Neuron (in vitro differentiated cells): ENCODE data around the gene MCTP1.
A peak's percentile ranks its signal among the peaks of the same experiment; 100 is the strongest.

Experiments
- H2AFZ ChIP-seq: one replicate; pipeline ENCODE4 v1.6.1; 2013; ENCODE audit warnings: low read depth, mild to moderate bottlenecking, inconsistent platforms, low read length, moderate library complexity
- H3K27me3 ChIP-seq: one replicate; pipeline ENCODE4 v1.6.1; 2013; ENCODE audit warnings: low read length; ENCODE audit not compliant: insufficient read depth
- H3K36me3 ChIP-seq: one replicate; pipeline ENCODE4 v1.6.1; 2013; ENCODE audit warnings: low read length; ENCODE audit not compliant: insufficient read depth
- H3K4me1 ChIP-seq: one replicate; pipeline ENCODE4 v1.6.1; 2013; ENCODE audit warnings: low read length; ENCODE audit not compliant: insufficient read depth
- H3K4me3 ChIP-seq: 2 replicates; pipeline ENCODE4 v1.5.1; 2013; ENCODE audit warnings: mild to moderate bottlenecking, low read length, moderate library complexity
- H3K9me3 ChIP-seq: one replicate; pipeline ENCODE4 v1.6.1; 2013; ENCODE audit warnings: low read length

The MCTP1 gene

DNA sequence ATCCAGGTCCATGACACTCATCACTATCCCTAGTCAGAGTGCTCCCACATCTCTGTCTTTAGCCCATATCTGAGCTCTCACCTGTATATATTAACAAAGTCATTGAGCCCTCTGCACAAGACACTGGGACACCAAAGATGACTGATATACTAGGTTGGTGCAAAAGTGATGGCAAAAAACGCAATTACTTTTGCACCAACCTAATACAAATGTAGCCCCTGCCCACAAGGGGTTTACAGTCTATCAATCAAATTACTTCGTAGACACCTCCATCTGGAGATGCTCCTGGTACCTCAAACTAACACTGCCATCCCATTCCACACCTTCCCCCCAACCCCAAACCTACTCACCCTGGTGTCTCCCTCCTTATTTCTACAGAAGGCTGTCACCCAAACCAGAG is 194.1 kb downstream of the MCTP1 start:
- no peak overlapping the region for H2AFZ ChIP-seq
- no peak overlapping the region for H3K4me3 ChIP-seq
- H3K9me3 ChIP-seq, result peaks cover 4% of the 10 kb centered on the region
- no peaks in the 10 kb centered on the region for H3K36me3 ChIP-seq
- H3K27me3 ChIP-seq, result no peaks in the 10 kb centered on the region
- no peaks in the 10 kb centered on the region for H3K4me1 ChIP-seq

DNA sequence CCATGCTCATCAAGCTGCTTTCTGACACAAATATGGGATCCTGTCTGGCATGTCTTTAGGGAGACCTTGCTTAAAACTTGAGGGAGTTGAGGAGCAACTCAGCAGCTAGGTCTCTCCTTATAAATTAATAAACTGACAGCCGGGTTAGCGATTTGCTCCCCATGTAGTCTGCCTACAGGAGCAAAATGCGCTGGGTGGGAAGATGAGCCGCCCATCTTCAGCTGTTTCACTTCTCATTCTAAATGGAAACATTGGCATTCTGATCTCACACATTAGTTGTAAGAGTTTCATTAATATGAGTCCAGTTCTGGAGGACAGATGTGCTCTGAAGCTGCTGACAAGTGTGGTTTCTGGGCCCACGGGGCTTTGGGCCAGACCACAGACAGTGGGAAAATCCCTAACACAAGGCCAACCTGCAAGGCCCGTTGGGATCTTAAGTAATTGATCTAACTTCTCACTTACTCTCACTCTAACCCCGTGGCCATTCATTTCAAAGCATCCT is 197.0 kb downstream of the MCTP1 start:
- Histone ChIP-seq H3K9me3 (peaks cover 4% of the 10 kb centered on the region), H3K36me3 (no peaks in the 10 kb centered on the region), H3K4me3 (no peak overlapping the region), H2AFZ (no peak overlapping the region), H3K27me3 (no peaks in the 10 kb centered on the region), H3K4me1 (no peaks in the 10 kb centered on the region)

DNA sequence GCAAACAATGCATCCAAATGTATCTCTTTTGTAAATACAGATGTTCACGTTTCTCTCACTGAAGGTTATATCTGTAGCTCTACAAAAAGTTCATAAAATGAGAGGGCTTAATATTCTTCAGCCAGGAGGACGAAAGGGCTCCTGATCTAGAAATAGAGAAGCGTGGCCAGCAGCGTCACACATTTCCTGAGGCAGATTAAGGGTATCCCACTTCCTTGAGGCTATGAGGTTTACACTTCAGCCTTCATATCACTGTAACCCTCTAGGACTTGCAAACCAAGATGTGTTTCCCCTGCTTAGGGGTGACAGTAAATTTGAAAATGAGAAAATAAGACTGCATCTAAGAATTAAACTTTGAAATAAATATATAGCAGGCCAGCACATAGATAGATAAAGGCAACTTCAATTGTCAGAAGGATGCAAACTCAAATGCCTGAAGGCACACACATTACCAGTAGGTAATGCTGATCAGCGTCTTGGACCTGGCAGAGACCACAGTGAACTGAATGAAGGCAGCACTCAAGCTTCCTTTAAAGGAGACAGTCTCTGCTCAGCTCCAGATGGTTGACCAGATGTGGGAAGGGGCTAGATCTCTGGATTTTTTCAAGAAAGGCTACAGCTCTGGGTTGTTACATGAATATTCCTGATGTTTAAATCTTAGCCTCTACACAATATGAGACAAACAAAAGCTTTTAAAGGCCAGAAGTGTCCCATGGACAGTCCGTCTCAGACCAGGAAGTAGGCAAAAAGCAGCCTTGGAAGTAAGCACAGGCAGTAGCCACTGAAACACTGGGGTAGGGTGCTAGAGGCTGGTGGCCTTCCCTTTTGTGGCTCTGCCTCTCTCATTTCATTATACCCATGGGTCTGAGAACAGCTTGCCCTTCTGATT is 197.7 kb downstream of the MCTP1 start:
- Histone ChIP-seq H3K36me3 (no peaks in the 10 kb centered on the region), H3K27me3 (no peaks in the 10 kb centered on the region), H3K4me1 (peaks cover 2% of the 10 kb centered on the region), H3K9me3 (peaks cover 4% of the 10 kb centered on the region), H3K4me3 (no peak overlapping the region), H2AFZ (no peak overlapping the region)

DNA sequence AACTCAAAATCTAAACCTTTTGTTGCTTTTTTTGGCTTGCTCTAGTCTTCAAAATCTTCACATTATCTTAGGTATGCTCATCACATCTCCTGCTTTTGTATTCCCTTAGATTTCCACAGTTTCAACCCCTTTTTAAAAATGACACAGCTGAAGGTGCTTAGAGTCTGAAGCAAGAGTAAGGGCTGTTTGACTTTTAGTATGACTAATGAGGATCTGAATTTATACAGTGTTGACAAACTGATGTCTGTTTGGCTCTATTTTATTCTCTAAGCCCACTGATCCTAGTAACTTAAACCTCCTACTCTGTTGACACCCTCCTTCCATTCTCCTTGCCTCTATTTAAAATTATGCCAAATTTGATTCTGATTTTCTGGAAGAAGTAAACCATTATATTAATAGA is 200.1 kb downstream of the MCTP1 start:
- Histone ChIP-seq H3K27me3 (no peaks in the 10 kb centered on the region), H2AFZ (no peak overlapping the region), H3K4me3 (no peak overlapping the region), H3K4me1 (peaks cover 23% of the 10 kb centered on the region), H3K9me3 (no peaks in the 10 kb centered on the region), H3K36me3 (no peaks in the 10 kb centered on the region)

DNA sequence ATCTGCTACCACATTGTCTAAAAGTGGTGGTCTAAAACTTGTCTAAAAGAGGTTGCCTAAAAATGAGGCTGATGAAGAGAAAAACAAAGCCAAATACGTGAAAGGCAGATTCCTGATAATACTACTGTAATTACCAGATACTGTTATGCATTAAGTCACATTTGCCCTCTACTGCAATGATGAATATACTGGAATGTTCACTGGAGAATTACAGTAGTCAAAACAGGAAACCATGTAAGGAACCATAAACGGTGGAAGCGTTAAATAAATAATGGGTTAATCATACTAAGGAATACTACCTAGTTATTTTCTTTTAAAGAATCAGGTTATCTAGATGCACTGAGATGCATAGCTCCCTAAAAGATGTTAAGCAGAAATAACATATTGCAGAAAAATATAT is 201.3 kb downstream of the MCTP1 start:
- Histone ChIP-seq H3K4me1 (peaks cover 23% of the 10 kb centered on the region), H2AFZ (no peak overlapping the region), H3K27me3 (no peaks in the 10 kb centered on the region), H3K4me3 (no peak overlapping the region), H3K36me3 (no peaks in the 10 kb centered on the region), H3K9me3 (no peaks in the 10 kb centered on the region)

DNA sequence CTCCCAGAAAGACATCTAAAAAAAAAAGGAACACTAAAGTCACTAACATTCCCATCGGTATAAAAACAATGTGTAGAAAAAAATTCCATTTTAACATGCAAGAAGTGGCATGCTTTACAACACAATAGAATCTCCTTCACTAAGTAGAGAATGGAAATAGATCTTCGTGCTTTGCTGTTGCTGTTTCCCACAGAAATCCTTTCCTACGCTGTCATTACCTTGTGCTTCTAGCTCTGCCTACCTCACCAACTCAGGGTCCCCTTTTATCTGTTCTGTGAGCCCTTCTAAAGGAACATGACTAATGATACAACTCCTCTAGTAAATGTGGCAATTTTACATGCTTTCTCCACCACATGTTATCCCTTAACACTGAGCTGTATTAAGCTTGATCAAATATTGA is 202.9 kb downstream of the MCTP1 start:
- Histone ChIP-seq H3K4me1 (peaks cover 28% of the 10 kb centered on the region), H3K27me3 (no peaks in the 10 kb centered on the region), H3K4me3 (peak overlapping the region; percentile 45), H3K9me3 (no peaks in the 10 kb centered on the region), H3K36me3 (no peaks in the 10 kb centered on the region), H2AFZ (peak overlapping the region; percentile 99)

DNA sequence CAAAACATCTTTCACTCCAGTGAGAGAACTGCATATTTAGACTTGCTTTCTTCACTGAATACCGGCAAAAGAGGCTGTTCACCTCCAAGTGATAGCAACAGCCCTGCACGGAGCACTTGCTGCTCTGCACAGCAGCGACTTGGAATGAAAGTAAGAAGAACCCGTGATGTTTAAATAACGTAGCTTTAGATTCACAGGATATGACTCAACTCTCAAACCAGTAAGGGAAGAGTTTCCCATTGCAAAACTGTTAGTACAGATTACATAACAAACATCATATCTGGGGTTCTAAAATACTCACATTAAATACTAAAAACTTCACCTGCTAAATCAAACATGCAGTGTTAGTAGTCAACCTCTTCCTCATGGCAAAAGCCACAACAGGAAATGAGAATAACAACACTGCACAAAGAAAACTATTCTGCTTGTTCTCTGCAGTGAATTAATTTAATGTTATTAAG is 203.4 kb downstream of the MCTP1 start:
- peak overlapping the region; percentile 45 for H3K4me3 ChIP-seq
- no peaks in the 10 kb centered on the region for H3K9me3 ChIP-seq
- H3K4me1 ChIP-seq, result peaks cover 28% of the 10 kb centered on the region
- H3K36me3 ChIP-seq, result no peaks in the 10 kb centered on the region
- H3K27me3 ChIP-seq, result no peaks in the 10 kb centered on the region
- peak overlapping the region; percentile 99 for H2AFZ ChIP-seq

DNA sequence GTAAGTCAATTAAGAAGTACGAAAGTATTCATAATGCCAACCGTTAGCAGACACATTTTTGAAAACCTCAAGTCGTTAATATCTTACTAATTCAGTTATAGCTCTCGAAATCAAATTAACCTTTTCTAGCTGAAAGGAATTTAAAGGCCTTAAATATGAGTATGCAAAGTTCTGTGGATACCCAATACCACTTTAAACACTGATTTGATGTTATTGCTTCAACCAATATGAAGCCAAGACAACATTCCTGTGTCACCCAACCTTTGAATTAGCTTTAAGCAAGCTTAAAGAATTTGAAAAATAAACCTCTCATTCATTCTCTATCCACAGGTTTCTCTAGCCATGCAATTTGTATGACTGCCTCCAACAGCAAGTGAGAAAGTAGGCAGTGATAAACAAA is 204.5 kb downstream of the MCTP1 start:
- H3K36me3 ChIP-seq, result no peaks in the 10 kb centered on the region
- H3K4me3 ChIP-seq, result peak overlapping the region; percentile 10
- no peaks in the 10 kb centered on the region for H3K27me3 ChIP-seq
- no peak overlapping the region for H2AFZ ChIP-seq
- peaks cover 28% of the 10 kb centered on the region for H3K4me1 ChIP-seq
- H3K9me3 ChIP-seq, result no peaks in the 10 kb centered on the region

DNA sequence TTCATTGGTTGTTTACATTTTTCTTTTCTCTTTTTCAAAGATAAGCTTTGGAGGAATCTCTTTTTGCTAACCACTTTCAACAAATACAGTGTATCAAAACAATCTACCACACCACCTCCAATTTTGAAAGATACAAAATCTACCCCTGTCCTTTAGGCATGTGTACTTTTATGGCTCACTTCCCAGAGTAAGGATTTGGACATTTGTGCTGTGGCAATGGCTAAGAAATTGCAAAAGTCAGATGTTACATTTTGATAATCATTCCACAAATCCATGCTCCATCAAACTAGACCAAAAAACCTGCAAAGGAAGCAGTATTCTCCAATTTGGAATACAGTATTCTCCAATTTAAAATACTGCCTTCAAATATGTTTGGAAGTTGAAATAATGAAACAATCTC is 204.9 kb downstream of the MCTP1 start:
- H2AFZ ChIP-seq, result no peak overlapping the region
- no peaks in the 10 kb centered on the region for H3K9me3 ChIP-seq
- peaks cover 28% of the 10 kb centered on the region for H3K4me1 ChIP-seq
- no peaks in the 10 kb centered on the region for H3K36me3 ChIP-seq
- no peaks in the 10 kb centered on the region for H3K27me3 ChIP-seq
- H3K4me3 ChIP-seq, result no peak overlapping the region

DNA sequence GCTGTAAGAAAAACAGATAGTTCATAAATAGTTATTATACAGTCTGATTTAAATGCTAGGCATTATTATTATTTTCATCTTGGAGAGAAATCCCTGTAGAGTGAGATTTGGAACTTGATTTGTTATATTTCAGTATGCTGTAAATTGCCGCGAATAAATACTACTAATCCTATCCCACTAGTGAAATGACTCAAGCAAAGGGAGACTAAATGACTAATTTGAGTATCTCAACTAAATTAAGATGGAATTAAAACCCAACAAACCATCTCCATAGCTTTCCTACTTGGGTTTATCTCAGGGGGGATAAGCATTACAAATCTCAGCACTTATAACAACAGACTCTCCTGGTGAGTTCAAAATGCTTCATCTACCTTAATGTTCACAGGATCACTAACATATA is 206.0 kb downstream of the MCTP1 start:
- Histone ChIP-seq H3K36me3 (no peaks in the 10 kb centered on the region), H2AFZ (no peak overlapping the region), H3K4me3 (no peak overlapping the region), H3K27me3 (no peaks in the 10 kb centered on the region), H3K9me3 (no peaks in the 10 kb centered on the region), H3K4me1 (peaks cover 28% of the 10 kb centered on the region)

DNA sequence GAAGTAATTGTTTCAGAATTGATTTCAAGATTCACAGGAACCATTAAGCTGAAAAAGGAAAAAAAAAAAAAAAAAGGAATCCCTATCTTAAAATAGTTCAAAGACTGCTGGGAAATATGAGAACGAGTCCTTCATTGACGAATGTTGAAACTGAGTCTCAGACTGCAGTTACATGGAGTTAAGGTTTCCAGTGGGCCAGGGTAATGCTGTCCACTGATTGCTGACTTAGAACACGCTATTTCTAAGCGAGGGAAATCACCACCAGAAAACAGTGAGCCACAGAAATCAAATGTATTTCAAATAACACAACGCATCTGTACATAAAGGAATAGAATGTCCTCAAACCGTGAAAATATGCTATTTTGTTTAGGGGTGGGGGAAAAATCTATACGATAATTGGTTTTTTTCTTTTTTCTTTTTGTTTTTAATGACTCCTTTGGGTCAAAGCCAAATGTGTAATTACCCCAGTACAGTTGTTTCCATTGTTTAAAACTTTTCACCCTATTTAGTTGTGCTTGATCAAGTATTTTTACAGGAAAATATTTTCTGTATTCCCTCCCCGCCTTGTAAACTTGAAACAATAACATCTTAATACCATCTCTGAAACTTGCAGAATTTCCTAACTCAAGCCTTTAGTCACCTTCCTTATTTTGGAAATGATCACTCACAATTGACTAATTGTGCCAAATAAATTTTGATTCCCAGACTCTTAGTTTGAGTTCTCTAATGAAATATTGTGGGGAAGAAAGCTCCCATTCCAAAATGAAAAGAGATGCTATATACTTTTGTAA is 208.3 kb downstream of the MCTP1 start:
- Histone ChIP-seq H3K27me3 (no peaks in the 10 kb centered on the region), H2AFZ (no peak overlapping the region), H3K4me3 (no peak overlapping the region), H3K36me3 (no peaks in the 10 kb centered on the region), H3K9me3 (no peaks in the 10 kb centered on the region), H3K4me1 (peaks cover 20% of the 10 kb centered on the region)

DNA sequence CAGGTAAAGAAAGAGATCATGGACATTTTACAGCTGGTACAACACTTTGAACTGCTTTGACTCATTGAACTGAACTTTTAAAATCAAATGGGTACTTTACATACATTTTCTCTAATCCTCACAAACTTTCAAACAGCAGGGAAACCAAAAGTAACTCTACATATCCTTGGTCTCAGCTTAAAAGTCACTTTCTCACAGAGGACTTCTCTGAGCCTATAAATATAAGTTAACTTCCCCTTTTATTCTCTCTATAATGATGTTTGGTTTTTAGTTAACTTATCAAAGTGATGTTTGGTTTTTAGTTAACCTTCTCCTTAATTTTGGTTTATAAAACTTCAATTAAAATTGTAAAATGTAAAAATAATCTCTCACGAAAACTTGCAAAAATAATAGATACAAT is 209.8 kb downstream of the MCTP1 start:
- Histone ChIP-seq H2AFZ (no peak overlapping the region), H3K4me1 (peaks cover 7% of the 10 kb centered on the region), H3K9me3 (no peaks in the 10 kb centered on the region), H3K27me3 (no peaks in the 10 kb centered on the region), H3K36me3 (no peaks in the 10 kb centered on the region), H3K4me3 (no peak overlapping the region)

DNA sequence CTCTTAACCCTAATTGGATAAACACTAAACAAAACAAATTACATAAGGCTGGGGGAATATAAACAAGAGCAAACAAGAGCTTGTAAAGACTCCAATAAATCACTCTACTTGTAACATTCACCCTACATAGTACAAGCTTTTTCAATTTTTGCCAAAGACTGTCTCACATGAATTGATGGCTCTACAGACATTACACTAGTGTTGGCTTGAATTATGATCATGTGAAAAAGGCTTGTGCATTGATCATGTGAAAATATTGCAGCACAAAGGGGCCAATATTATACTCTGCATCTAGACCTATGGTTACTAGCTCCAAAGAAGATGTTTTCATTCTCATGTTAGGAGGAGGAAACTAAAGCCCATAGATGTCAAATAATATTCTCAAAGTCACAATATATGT is 212.6 kb downstream of the MCTP1 start:
- Histone ChIP-seq H3K9me3 (no peaks in the 10 kb centered on the region), H2AFZ (no peak overlapping the region), H3K27me3 (no peaks in the 10 kb centered on the region), H3K36me3 (no peaks in the 10 kb centered on the region), H3K4me3 (no peak overlapping the region), H3K4me1 (no peaks in the 10 kb centered on the region)
